ENCODE measurements around the gene PPM1H.

DNA sequence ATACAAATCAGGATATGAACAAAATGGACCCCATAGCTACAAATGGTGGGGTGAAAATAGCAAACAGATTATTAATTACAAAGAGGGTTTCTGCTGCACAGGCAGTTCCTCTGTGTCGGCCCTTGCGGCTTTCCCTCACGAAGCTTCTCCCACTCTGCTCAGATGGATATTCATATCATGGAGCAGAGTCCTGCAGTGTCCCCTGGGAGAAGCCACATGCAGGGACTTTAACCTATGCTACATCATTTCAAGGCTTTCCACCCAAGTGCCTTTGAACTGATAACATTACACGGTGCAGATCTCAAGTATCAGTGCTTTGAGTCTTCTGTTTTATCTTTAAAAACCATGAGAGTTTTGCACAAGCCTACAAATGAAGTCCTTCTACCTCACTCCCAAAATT is 229.1 kb downstream of the PPM1H start:
- TF ChIP-seq, protein P1, sequence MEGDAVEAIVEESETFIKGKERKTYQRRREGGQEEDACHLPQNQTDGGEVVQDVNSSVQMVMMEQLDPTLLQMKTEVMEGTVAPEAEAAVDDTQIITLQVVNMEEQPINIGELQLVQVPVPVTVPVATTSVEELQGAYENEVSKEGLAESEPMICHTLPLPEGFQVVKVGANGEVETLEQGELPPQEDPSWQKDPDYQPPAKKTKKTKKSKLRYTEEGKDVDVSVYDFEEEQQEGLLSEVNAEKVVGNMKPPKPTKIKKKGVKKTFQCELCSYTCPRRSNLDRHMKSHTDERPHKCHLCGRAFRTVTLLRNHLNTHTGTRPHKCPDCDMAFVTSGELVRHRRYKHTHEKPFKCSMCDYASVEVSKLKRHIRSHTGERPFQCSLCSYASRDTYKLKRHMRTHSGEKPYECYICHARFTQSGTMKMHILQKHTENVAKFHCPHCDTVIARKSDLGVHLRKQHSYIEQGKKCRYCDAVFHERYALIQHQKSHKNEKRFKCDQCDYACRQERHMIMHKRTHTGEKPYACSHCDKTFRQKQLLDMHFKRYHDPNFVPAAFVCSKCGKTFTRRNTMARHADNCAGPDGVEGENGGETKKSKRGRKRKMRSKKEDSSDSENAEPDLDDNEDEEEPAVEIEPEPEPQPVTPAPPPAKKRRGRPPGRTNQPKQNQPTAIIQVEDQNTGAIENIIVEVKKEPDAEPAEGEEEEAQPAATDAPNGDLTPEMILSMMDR (IDR thresholded peaks at IDR 0.05) = no peak
- no peak for TF ChIP-seq POLR2A (IDR thresholded peaks at IDR 0.05)

Measured in heart left ventricle (tissue), 13 donors.